ENCODE measurements around the gene A3GALT2. TPM values are rescaled to one million over a fixed set of nuclear protein-coding genes. Genes with fewer than 3 reads are reported as not detected.

Gene A3GALT2
- polyA plus RNA-seq, 4 donors, result 0.17 TPM; not detected in 3

DNA sequence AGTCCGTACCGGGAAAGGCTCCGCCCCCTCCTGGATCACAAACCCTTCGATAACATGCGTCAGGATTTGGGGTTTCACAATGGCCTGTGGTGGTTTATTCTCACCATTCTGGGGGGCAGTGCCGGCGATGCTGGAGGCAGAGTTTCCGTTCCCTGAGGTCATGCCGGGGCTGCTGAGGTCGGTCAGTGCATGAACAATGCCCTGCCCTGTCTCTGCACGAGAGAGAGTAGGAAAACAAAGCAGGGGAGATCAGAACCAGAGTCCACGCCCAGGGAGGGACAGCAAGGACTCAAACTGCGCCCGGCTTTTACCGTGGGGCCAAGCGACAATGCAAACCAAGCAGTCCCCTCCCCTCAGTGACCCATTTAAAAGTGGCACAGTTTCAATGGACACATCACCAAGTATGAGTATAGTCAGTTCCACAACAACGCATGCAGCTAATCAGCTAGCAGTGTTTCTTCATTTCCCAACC is 13.2 kb upstream of the A3GALT2 start:
- no peak for DNase-seq (ENCODE audit: low read depth in 4 of 4, low spot score in 3 of 4)

DNA sequence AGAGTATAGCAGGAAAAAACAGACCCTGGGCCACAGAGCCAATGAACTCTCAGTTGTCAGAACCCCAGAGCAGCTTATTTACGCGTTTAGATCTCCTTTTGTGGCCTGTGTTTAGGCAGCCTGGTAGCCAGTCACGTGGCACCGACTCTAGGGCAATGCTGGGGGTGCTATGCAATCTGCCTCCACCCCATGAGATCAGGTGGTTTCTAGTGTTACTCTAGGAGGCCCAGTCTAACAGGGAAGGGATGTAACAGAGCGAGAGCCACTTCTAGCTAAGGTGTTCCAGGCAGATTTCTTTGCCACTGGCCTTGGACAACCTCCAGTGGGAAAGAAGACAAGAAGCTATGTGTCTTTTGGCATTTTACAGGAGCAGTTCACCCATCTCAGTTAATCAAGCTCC is 12.0 kb upstream of the A3GALT2 start:
- DNase-seq (ENCODE audit: low read depth in 4 of 4, low spot score in 3 of 4), result no peak

DNA sequence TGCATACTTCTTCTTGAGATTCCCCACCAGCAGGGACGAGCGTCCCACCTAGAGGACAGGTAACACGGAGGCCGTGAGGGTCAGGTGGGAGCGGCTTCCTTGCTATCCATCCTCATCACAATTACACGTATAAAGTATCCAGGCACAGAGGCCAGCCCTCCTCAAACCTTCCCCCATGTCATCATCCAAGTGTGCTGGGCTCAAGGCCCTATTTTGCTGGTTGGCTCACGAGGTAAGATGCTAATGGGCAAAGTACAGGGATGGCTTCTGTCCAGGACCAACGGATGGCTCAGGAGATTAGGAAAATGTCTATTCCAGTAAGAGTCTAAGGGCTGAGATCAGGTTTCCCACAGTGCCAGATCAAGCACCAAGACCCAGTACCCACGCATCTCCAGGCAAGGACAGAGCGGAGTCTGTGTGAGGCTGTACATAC is 11.5 kb upstream of the A3GALT2 start:
- DNase-seq (ENCODE audit: low read depth in 4 of 4, low spot score in 3 of 4), result no peak

DNA sequence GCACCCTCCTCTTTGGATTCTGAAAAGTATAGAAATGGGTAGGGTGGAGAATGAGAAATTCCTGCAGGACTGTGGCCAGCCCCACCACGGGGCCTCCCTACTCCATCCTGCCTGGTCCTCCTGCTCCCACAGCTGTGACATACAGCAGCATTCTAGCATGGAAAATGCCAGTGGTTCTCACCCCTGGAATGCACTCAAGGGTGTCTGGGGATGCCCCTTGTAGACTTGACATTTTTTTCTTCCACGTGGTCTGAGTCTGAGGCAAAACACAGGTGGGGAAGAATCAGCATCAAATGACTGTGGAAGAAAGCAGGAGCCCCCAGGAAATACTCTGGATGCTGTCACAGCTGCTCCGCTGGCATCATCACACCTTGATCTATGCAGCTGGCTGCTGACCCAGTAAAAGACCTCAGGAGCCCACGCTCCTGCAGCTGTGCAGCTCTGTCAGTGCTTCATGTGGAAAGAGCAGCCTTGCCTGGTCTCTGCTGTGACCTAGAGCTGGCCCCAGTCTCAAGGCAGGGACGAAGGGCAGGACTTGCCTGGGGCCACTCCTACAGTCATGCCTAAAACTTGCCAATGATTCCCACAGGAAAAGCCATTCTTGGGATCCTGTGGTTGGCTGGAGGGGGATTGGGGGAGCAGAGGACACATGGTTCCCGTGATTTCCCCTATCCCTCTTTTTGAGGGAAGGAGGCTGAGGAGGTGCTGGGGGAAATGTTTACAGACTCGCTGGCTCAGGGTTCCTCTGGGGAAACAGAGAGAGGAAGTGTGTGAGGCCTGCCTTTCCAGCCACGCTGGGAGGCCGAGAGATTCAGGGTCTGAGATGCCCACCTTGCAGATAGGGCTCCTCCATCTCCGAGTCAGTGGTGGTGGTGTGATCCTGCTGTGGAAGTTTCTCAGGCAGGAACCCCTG is 10.8 kb upstream of the A3GALT2 start:
- DNase-seq (ENCODE audit: low read depth in 4 of 4, low spot score in 3 of 4), result no peak

DNA sequence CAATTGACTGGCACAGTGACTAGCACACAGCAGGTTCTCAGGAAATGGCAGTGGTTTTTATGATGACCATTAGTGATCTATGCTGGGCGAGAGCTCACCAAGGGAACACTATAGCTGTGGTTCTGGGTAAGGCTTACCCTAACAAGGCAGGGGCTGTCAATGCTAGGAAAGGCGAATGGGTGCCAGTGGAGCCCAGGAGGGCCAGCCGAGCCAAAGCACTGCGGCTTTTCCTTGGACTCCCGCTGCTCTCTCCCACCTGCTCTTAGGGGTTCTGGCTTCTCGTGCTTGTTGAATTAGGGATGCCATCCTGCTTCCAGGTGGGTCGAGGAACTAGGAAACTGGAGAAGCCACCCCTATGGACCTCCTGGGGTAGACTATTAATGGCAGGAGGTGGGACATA is 10.0 kb upstream of the A3GALT2 start:
- DNase-seq (ENCODE audit: low read depth in 4 of 4, low spot score in 3 of 4), result no peak

DNA sequence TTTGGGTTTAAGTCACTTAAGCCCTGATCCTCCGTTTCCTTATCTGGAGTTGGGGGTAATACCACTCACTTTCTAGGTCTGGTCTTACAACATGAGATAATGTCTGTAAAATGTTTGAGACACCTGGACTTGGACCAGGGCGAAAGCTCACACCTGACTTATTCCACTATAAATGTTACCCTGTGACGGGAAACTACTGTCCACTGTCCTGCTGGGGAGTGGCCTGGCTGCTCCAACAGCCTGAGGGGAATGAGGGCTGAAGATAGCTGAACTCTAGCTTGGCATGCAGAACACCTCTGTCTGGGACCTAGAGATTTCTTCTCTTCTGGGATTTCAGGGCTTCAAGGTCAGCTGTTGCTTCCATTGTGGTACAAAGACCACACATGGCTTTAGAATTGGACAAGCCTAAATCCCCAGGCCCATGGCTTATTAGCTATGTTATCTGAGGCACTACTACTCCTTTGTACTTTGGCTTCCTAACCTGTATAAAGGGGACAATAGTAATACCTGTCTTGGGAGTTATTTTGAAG is 9.5 kb upstream of the A3GALT2 start:
- DNase-seq (ENCODE audit: low read depth in 4 of 4, low spot score in 3 of 4), result no peak

DNA sequence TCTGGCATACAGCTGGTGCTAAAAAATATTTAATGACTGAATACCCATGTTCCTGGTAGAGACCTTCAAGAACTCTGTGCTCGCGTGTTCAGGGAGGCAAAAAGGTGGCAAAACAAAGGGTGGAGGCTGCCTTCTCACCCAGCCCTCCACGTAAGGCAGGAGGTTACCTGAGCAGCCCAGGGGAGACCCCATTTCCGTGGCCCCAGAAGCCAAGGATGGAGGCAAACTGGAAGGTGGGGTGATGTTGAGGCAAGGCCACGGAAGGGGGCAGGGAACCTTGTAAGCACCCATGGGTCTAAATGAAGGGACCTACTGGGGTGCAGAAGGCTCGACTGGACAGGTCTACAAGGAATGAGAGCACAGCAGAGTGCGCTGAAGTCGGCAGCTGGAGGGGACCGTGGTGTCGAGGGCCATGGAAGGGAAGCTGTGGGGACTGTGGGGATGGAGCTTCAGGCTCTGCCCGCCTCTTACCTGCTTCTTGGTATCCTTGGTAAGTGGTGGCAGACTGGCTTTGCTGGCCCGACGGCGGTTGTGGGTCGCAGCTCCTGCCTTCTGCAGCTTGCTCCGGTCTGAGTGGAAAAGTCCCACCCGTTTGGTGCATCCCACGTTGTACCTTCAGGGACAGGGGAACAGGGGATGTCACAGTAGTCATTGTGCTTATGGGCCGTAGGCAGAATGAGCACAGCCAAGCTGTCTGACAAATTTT is 8.9 kb upstream of the A3GALT2 start:
- no peak for DNase-seq (ENCODE audit: low read depth in 4 of 4, low spot score in 3 of 4)

DNA sequence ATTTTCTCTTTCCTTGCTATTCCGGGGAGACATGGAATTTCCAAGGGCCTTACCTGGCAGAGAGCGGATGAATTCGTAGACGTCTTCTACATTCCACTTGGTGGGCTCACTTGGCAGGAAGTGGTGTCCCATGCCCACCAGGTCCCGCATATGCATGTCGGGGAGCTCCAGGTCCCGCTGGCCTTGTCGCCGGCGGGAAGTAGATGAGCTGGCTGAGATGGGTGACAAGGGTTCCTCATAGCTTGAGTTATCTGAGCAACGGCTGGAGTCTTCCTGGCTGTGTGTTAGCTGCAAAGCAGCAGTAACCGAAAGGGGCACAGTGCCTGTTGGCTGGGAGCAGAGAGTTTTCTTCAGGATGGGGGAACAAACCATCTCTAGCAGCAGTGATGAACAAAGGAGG is 7.9 kb upstream of the A3GALT2 start:
- no peak for DNase-seq (ENCODE audit: low read depth in 4 of 4, low spot score in 3 of 4)

DNA sequence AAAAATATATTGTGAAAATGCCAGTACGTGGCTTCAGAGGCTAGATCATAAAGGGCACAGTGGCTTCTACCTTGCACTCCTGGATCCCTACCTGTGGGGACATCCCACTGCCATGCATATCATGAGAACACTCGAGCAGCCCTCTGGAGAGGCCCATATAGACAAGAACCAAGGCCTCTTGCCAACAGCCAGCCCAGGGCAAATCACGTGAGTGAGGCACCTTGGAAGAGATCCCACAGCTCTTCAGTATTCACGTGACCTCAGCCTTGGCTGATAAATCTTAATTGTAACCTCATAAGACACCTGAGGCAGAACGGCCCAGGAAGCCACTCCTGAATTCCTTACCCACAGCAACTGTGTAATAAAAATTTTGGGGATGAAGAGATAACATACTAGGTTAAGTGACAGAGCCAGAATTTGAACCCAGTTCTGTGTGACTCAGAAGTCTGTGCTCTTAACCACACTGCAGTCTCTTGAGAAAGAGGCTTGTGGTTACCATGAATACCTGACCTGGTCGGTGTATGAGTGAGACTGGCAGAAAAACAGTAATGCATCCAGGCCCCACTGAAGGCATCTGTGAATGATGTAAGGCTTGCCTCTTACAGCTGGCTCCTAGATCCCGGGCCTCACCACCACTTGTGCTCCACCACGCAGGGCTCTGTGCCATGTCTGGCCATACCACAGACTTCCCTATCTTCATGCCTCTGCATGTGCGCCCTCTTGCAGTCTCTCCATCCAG is 6.9 kb upstream of the A3GALT2 start:
- DNase-seq (ENCODE audit: low read depth in 4 of 4, low spot score in 3 of 4), result no peak

DNA sequence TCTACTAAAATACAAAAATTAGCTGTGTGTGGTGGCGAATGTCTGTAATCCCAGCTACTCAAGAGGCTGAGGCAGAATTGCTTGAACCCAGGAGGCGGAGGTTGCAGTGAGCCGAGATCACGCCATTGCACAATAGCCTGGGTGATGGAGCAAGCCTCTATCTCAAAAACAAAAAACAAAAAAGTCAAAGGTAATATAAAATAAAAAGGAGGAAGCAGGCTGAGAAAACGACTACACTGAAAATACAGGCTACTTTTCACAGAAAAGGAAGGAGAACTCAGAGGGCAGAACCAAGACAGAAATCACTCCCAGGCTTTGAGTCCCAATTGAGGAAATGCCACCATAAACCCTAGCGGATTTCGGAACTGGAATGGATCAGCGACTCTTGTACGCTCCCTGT is 5.9 kb upstream of the A3GALT2 start:
- no peak for DNase-seq (ENCODE audit: low read depth in 4 of 4, low spot score in 3 of 4)

DNA sequence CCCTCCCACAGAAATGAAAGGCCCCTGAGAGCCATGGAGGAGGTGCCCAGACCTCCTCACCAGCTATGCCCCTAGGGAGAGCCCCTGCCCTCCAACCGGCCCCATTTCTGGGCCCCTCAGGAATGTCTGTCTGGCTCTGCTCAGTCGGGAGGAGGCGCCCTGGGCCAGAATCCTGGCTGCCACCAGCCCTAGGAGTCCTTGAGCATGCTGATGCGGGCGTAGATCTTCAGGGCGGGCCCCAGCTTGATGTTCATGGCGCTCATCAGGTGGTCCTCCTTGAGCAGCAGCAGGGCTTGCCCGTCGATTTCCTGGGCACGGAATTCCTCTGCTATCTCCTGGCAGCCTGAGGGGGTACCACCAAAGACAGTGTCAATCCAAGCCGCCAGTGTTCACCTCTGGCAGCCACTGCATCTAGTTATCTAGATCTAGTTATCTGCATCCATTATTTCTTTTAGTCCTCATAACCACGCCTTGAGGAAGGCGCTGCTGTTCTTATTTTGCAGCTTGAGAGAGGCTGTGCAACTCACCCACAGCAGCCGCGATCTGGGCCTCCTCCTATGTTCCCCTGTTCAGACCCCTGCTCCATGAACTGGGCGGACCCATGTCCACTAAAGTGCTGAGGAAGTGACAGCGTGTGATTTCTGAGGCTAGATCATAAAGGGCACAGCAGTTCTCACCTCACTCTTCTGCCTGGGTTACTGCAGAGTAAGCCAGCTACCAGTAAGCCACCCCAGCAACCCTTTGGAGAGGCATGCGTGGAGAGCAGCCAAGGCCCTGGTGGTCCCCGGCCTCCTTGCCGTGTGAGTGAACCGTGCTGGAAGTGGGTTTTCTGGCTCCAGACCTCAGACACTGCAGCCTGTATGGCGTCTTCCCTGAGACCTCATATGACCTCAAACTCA is 4.0 kb upstream of the A3GALT2 start:
- DNase-seq (ENCODE audit: low read depth in 4 of 4, low spot score in 3 of 4), result no peak

DNA sequence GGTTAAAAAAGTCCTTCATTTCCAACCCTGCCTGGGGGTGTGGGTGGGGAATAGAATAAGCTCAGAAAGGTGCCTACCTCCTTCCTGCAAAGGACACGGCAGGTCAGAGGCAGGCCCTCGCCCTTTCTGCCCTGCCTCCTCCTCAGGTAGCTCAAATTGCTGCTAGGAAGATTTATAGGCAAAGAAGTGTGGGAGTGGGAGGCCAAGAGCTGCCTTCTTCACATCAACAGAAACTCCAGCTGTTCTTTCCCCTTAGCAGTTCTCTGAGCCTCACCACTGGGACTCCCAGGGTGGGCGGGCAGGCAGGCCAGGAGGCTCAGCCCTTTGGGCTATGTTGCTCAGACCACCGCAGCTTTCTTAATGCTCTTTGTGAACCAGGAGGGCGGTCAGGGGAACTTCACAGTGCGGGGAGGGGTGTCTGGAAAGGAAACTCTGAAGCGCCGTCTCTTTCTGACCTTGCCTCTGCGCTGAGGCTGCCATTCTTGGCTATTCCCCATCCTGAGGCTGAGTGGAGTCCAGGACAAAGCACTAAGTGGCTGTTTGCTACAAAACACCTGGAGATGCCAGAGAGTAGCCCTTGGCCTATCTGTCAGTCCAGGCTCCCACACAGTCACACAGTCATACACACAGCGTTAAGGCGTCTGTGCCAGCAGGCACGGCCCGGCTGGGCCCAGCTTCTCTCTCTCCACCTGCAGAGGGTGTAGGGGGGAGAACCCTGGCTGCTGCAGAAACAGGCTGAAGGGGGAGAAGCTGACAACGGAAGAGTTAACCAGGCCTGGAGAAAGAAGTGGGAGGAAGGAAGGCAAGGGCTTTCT is 3.0 kb upstream of the A3GALT2 start:
- no peak for DNase-seq (ENCODE audit: low read depth in 4 of 4, low spot score in 3 of 4)

DNA sequence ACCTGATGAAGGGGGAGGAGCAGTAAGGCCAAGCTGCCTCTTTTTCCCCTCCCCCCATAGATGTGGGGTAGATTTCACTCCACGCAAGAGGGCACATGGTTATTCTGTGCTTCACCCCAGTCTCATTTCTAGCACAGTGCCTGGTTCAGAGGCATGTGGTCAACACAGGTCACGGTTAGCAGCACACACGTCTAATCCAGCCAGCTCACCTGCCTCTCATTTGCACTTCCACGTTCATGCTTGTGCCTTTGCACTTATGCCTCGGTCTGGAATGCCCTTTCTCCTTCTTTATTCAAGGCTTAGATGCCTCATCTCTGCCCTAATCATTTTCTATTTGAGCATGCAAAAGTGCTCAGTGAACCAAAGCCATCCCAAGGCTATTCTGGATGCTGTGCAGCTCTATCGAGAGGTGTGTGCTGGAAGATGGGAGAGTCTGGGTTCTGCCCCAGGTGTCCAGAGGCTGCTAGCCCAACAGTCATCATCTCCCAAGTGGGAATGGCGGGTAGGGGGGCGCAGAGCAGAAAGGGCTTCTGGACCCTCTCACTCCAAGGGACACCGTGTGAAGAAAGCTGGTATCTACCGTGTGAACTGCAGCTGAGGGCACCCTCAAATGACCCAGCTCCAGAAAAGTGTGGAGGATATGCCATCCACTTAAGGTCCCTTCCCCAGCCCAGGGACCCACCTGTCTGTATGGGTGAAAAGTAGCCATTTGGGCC is 2.1 kb upstream of the A3GALT2 start:
- no peak for DNase-seq (ENCODE audit: low read depth in 4 of 4, low spot score in 3 of 4)

DNA sequence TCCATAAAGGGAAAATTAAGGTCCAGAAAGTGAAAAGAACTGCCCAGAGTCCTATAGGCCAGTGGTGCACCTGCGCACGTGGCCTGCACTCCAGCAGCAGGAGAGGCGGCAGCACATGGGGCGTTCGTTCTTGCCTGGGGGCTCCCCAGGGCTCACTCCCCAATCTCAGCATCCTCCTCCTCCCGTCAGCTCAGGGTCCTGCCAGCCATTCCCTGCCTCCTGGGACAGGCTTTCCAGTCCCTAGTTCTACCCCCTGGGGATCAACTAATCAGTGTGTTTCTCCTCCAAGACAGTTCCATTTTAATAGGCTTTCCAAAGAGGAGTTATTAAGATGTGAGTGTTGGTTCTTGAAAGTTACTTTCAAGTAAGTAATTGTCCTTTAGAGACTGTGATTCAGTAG is 1.2 kb upstream of the A3GALT2 start:
- no peak for DNase-seq (ENCODE audit: low read depth in 4 of 4, low spot score in 3 of 4)

DNA sequence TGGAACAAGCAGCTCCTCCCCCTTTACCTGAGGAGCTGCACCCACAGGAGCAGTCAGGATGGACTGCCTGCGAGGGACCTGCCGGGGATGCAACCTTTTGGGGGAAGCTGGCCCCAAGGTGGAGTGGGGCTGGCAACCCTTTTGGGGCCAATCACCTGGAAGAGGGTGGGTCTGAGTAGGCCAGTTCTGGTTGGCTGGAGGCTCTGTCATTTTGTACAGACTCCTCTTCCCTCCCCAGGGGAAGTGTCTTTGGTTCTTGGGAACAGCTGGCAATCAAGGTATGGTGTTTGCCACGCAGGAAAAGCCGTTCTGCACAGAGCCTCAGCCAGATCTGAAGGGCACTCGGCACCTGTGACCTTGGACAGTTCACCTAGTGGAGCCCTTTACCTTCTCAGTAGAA is 280 bp upstream of the A3GALT2 start:
- DNase-seq (ENCODE audit: low read depth in 4 of 4, low spot score in 3 of 4), result no peak

DNA sequence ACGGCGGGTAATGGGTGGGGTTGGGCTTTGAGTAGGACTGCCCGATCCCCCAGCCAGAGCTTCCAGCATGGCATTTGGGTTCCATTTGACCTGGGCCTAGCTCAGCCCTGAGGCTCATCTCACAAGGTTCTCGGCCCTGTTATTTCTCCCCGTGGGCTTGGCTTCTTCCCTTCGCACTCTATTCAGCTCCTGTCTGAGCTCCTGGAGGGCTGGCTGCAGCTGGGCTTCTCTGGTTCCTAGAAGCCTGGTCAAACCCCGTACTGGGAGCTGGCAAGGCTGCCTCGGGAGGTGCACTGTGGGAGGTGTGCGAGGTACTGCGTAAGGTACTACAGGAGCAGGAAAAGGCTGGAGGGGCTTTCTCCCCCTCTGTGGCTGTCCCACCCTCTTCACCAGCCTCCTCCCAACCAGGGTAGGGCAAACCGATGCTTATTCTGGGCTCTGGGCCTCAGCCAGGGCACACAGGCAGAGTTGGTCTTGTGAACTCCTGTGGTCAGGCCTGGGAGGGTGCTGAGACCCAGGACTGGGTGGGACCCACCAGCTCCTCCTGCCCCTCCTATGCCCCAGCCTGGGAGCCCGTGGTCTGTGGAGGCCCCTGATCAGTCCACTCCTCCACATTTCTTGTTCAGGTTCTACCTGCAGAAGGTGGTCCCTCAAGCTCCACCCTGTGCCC is 814 bp downstream of the A3GALT2 start:
- DNase-seq (ENCODE audit: low read depth in 4 of 4, low spot score in 3 of 4), result no peak

DNA sequence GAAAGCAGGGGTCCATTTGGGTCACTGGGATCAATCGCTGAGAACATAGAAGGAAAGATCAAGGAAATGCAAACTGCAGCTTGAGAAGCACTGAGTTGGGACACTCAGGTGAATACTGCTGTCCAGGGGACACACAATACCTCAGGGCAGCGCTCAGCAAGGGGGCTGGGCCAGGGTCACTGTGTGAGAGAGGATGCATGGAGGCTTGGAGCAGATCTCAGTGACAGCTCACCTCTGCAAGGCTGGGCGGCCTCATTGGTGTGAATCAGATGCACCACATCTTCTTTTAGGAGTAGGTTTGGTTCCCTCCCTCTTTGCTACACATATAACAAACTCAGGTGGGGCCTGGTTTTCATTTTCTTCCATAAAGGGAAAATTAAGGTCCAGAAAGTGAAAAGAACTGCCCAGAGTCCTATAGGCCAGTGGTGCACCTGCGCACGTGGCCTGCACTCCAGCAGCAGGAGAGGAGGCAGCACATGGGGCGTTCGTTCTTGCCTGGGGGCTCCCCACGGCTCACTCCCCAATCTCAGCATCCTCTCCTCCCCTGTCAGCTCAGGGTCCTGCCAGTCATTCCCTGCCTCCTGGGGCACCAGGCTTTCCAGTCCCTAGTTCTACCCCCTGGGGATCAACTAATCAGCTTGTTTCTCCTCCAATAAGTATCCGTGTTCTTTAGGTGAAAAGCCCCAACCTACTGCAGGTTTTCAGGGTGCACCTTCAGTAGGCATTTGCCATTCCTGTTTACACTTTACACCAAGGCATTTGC is 1.5 kb downstream of the A3GALT2 start:
- DNase-seq (ENCODE audit: low read depth in 4 of 4, low spot score in 3 of 4), result no peak

All from right renal pelvis (tissue), 4 donors.